ENCODE measurements around the gene CACNG4.

CACNG4 gene

DNA sequence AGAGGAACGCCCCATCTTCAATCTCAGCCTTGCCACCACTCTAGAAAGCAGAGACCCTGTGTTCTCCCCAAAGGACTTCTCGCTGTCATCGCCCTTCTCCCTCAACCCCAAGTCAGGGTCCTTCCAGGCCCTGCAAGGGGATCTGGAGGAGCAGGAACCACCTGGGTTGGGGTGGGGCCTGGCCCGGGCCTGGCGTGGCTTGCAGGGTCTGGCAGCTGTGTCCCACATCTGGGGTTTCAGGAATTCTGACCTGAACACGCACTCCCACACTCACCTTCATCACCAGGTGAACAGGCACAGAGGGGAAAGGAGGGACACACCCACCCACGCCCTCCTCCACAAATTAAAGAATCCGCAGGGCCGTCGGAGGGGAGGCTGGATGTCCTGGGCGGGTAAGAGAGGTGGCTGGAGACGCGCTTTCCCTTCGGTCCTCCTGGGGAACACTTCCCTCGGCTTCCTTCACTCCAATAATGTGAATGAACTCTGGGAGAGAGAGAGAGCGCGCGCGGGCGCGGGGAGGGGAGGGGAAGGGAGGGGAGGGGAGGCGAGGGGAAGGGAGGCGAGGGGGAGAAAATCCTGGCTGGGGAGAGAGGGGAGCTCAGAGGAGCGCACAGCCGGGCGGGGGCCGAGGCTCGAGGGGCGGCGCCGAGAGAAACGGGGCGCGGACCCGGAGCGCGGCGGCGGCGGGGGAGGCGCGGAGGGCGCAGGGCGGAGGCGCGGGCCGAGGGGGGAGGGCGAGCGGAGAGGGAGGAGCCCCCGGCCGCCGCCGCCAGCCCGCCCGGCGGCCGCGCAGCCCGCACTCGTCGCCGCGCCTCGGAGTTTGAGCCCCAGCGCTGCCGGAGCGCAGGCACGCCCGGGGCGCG, at the start of gene CACNG4:
CACNG4 (plus strand) TSS at position 799 of the 863 bp plus-strand sequence. CDS start 205 bp downstream, outside the sequence.
- H3K27ac Mint-ChIP-seq, result no peak within 1 kb of the TSS
- DNase-seq (no peak), ATAC-seq (no peak)
- H3K27me3 Mint-ChIP-seq, result peaks cover 71% of the 10 kb centered on the region
- H3K36me3 Mint-ChIP-seq (ENCODE audit: low read depth), result no peaks in the 10 kb centered on the region
- H3K4me1 Mint-ChIP-seq, result peaks cover 5% of the 10 kb centered on the region
- H3K9me3 Mint-ChIP-seq, result no peaks in the 10 kb centered on the region
- H3K4me3 Mint-ChIP-seq, result peak within 1 kb of the TSS; percentile 57

DNA sequence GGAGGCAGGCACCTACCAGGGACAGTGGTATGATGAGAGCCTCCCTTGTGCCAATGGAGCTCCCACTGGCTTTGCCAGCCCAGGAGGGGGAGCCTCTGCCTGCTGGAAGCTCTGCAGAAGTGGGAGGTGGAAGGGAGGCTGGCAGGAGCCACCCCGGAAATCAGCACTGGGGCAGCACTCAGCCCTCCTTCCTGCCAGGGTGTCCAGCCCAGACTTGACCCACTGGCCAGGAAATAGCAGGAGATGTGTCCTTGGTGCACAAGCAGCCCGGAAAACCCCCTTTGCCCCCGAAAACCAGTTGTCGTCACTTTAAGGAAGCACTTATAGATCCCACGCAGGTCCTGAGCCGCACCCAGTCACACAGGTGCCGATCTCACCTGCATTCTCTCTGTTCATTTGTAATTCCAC, 49.3 kb upstream of the CACNG4 start:
- Mint-ChIP-seq H3K4me3 (no peak overlapping the region), H3K9me3 (no peaks in the 10 kb centered on the region), H3K27ac (no peak overlapping the region), H3K36me3 (ENCODE audit: low read depth) (no peaks in the 10 kb centered on the region), H3K27me3 (peaks cover 5% of the 10 kb centered on the region), H3K4me1 (no peaks in the 10 kb centered on the region)
- ATAC-seq (no peak), DNase-seq (no peak)

DNA sequence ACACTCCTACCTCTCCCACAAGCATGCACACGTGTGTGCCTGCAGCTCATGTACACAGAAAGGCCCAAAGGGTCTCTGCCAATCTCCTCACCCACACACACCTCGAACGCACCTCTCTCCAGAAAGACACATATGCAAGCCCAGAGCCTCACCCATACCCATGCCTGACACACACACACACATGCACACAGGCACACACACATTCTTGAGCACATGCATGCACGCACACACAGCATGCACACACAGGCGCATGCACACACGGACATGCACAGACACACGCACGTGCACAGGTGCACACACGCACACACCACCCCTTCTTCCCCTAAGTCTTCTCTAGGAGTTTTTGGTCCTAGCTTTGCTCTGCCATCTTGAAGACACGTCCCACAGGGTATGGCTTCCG, 48.7 kb upstream of the CACNG4 start:
- H3K9me3 Mint-ChIP-seq, result no peaks in the 10 kb centered on the region
- no peak overlapping the region for H3K27ac Mint-ChIP-seq
- peaks cover 5% of the 10 kb centered on the region for H3K27me3 Mint-ChIP-seq
- no peaks in the 10 kb centered on the region for H3K36me3 Mint-ChIP-seq (ENCODE audit: low read depth)
- no peaks in the 10 kb centered on the region for H3K4me1 Mint-ChIP-seq
- DNase-seq (no peak), ATAC-seq (no peak)
- no peak overlapping the region for H3K4me3 Mint-ChIP-seq

GRCh38 chr17:66916946-66917345, 47.6 kb upstream of the CACNG4 start:
- ATAC-seq, result no peak
- no peaks in the 10 kb centered on the region for H3K36me3 Mint-ChIP-seq (ENCODE audit: low read depth)

GRCh38 chr17:66918896-66919295, 45.6 kb upstream of the CACNG4 start:
- Mint-ChIP-seq H3K36me3 (ENCODE audit: low read depth) (no peaks in the 10 kb centered on the region), H3K4me1 (no peaks in the 10 kb centered on the region), H3K27ac (no peak overlapping the region), H3K4me3 (no peak overlapping the region), H3K9me3 (peaks cover 4% of the 10 kb centered on the region), H3K27me3 (peaks cover 13% of the 10 kb centered on the region)
- no peak for DNase-seq
- no peak for ATAC-seq

More at GRCh38 chr17:66916946-66917345, 47.6 kb upstream of the CACNG4 start:
- H3K4me3 Mint-ChIP-seq, result no peak overlapping the region
- no peak for DNase-seq
- H3K4me1 Mint-ChIP-seq, result no peaks in the 10 kb centered on the region
- peaks cover 4% of the 10 kb centered on the region for H3K9me3 Mint-ChIP-seq
- H3K27ac Mint-ChIP-seq, result no peak overlapping the region
- peaks cover 5% of the 10 kb centered on the region for H3K27me3 Mint-ChIP-seq

GRCh38 chr17:66920435-66920834, 44.1 kb upstream of the CACNG4 start:
- no peak overlapping the region for H3K27ac Mint-ChIP-seq
- H3K36me3 Mint-ChIP-seq (ENCODE audit: low read depth), result no peaks in the 10 kb centered on the region
- no peaks in the 10 kb centered on the region for H3K4me1 Mint-ChIP-seq
- H3K4me3 Mint-ChIP-seq, result no peak overlapping the region
- peaks cover 4% of the 10 kb centered on the region for H3K9me3 Mint-ChIP-seq
- ATAC-seq (no peak), DNase-seq (no peak)
- H3K27me3 Mint-ChIP-seq, result peaks cover 13% of the 10 kb centered on the region

DNA sequence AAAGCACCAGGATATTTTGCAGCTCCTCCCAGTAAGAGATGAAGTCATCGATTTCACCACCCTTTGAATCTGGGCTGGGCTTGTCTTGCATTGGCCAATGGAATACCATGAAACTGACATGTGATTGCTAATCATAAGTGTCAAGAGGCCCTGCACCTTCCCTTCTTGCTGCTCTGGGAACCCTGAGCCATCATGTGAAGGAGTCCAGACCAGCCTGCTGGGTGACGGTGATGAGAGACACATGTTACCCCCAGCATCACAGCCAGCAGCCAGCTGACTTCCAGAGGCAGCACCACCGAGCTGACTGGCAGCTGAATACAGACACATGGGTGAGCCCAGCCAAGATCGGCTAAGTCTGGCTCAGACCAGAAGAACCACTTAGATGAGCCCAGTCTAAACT, 43.6 kb upstream of the CACNG4 start:
- Mint-ChIP-seq H3K27ac (no peak overlapping the region), H3K9me3 (peaks cover 4% of the 10 kb centered on the region), H3K4me1 (no peaks in the 10 kb centered on the region), H3K4me3 (no peak overlapping the region), H3K27me3 (peaks cover 14% of the 10 kb centered on the region), H3K36me3 (ENCODE audit: low read depth) (no peaks in the 10 kb centered on the region)
- ATAC-seq (no peak), DNase-seq (no peak)

DNA sequence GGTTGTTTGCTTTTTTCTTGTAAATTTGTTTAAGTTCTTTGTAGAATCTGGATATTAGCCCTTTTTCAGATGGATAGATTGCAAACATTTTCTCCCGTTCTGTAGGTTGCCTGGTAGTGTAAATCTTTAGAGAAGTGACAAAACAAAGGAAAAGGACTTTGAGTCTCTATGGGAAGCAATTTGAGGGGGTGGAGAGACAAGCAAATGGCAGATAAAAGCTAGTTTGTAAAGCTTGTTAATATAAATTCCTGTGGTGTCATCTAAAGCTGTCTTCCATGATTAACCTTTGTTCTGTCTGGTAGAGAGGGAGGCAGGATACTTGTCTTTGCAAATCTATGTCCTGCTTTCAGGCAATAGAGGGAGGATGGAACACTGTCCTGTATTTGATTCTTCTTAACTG, 40.6 kb upstream of the CACNG4 start:
- ATAC-seq, result no peak
- peaks cover 28% of the 10 kb centered on the region for H3K27me3 Mint-ChIP-seq

GRCh38 chr17:66925811-66926500, 38.6 kb upstream of the CACNG4 start:
- Mint-ChIP-seq H3K27me3 (peaks cover 28% of the 10 kb centered on the region), H3K4me3 (no peak overlapping the region), H3K4me1 (no peaks in the 10 kb centered on the region), H3K27ac (no peak overlapping the region), H3K36me3 (ENCODE audit: low read depth) (no peaks in the 10 kb centered on the region), H3K9me3 (peaks cover 4% of the 10 kb centered on the region)
- DNase-seq, result no peak
- ATAC-seq, result no peak

More for the DNA sequence above, 40.6 kb upstream of the CACNG4 start:
- no peak for DNase-seq
- H3K9me3 Mint-ChIP-seq, result peaks cover 4% of the 10 kb centered on the region
- H3K36me3 Mint-ChIP-seq (ENCODE audit: low read depth), result no peaks in the 10 kb centered on the region
- no peaks in the 10 kb centered on the region for H3K4me1 Mint-ChIP-seq
- no peak overlapping the region for H3K27ac Mint-ChIP-seq
- H3K4me3 Mint-ChIP-seq, result no peak overlapping the region

GRCh38 chr17:66928949-66929348, 35.6 kb upstream of the CACNG4 start:
- DNase-seq, result no peak
- ATAC-seq, result no peak
- Mint-ChIP-seq H3K4me1 (no peaks in the 10 kb centered on the region), H3K27ac (no peak overlapping the region), H3K9me3 (no peaks in the 10 kb centered on the region), H3K4me3 (no peak overlapping the region), H3K27me3 (peaks cover 23% of the 10 kb centered on the region), H3K36me3 (ENCODE audit: low read depth) (no peaks in the 10 kb centered on the region)

DNA sequence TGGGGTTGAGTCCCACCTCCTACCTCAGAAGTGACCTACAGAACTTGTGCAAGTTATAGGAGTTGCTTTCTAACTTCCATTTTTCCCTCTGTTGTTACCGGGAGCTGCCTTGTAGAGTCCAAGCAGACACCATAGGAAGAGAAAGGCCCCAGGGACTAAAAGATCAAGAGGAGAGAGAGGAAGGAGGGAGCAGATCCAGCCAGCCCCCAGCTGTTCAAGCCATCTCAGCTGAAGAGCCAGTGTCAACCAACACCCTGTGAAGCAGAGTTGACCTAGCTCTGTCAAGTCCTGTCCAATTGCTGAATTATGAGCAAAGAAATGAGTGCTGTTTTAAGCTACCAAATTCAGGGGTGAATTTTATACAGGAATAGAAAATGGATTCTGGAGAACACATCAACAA, 34.9 kb upstream of the CACNG4 start:
- no peaks in the 10 kb centered on the region for H3K4me1 Mint-ChIP-seq
- peaks cover 21% of the 10 kb centered on the region for H3K27me3 Mint-ChIP-seq
- no peak overlapping the region for H3K27ac Mint-ChIP-seq
- no peak overlapping the region for H3K4me3 Mint-ChIP-seq
- H3K9me3 Mint-ChIP-seq, result peaks cover under 1% of the 10 kb centered on the region
- ATAC-seq (no peak), DNase-seq (no peak)
- no peaks in the 10 kb centered on the region for H3K36me3 Mint-ChIP-seq (ENCODE audit: low read depth)

GRCh38 chr17:66930933-66931332, 33.6 kb upstream of the CACNG4 start:
- H3K36me3 Mint-ChIP-seq (ENCODE audit: low read depth), result no peaks in the 10 kb centered on the region
- peaks cover 9% of the 10 kb centered on the region for H3K9me3 Mint-ChIP-seq
- peaks cover 18% of the 10 kb centered on the region for H3K27me3 Mint-ChIP-seq
- ATAC-seq (no peak), DNase-seq (no peak)
- H3K4me3 Mint-ChIP-seq, result no peak overlapping the region
- H3K4me1 Mint-ChIP-seq, result no peaks in the 10 kb centered on the region
- no peak overlapping the region for H3K27ac Mint-ChIP-seq

GRCh38 chr17:66932311-66932710, 32.2 kb upstream of the CACNG4 start:
- no peaks in the 10 kb centered on the region for H3K4me1 Mint-ChIP-seq
- no peaks in the 10 kb centered on the region for H3K36me3 Mint-ChIP-seq (ENCODE audit: low read depth)
- peaks cover 14% of the 10 kb centered on the region for H3K27me3 Mint-ChIP-seq
- DNase-seq (no peak), ATAC-seq (no peak)
- no peak overlapping the region for H3K27ac Mint-ChIP-seq
- H3K4me3 Mint-ChIP-seq, result no peak overlapping the region
- H3K9me3 Mint-ChIP-seq, result peaks cover 12% of the 10 kb centered on the region

GRCh38 chr17:66934040-66934439, 30.5 kb upstream of the CACNG4 start:
- Mint-ChIP-seq H3K36me3 (ENCODE audit: low read depth) (no peaks in the 10 kb centered on the region), H3K9me3 (peaks cover 23% of the 10 kb centered on the region), H3K27ac (no peak overlapping the region), H3K4me3 (no peak overlapping the region), H3K4me1 (no peaks in the 10 kb centered on the region), H3K27me3 (peaks cover 15% of the 10 kb centered on the region)
- DNase-seq (no peak), ATAC-seq (no peak)

- H3K27me3 Mint-ChIP-seq, result peaks cover 25% of the 10 kb centered on the region
- H3K36me3 Mint-ChIP-seq (ENCODE audit: low read depth), result no peaks in the 10 kb centered on the region
- DNase-seq (no peak), ATAC-seq (no peak)
- H3K4me1 Mint-ChIP-seq, result no peaks in the 10 kb centered on the region
- H3K4me3 Mint-ChIP-seq, result no peak overlapping the region
- peaks cover 23% of the 10 kb centered on the region for H3K9me3 Mint-ChIP-seq
- no peak overlapping the region for H3K27ac Mint-ChIP-seq
Measured at GRCh38 chr17:66935717-66936116, 28.8 kb upstream of the CACNG4 start.

All from activated naive CD8-positive, alpha-beta T cell treated with anti-CD3 and anti-CD28 coated beads, Interleukin-2, amount 50 U/mL, for 24 hours (primary cell).